GM18873 (cell line): ENCODE measurements around the gene PPP1R37.
A peak's percentile ranks its signal among the peaks of the same experiment; 100 is the strongest.

Experiments
- ATAC-seq: cut with Tn5 transposase; IDR thresholded peaks from one replicate; pipeline ENCODE4 v1.9.1; 2021; ENCODE audit warnings: mild to moderate bottlenecking, moderate library complexity, moderate number of reproducible peaks; ENCODE audit not compliant: unreplicated experiment, low FRiP score

Gene PPP1R37, protein sequence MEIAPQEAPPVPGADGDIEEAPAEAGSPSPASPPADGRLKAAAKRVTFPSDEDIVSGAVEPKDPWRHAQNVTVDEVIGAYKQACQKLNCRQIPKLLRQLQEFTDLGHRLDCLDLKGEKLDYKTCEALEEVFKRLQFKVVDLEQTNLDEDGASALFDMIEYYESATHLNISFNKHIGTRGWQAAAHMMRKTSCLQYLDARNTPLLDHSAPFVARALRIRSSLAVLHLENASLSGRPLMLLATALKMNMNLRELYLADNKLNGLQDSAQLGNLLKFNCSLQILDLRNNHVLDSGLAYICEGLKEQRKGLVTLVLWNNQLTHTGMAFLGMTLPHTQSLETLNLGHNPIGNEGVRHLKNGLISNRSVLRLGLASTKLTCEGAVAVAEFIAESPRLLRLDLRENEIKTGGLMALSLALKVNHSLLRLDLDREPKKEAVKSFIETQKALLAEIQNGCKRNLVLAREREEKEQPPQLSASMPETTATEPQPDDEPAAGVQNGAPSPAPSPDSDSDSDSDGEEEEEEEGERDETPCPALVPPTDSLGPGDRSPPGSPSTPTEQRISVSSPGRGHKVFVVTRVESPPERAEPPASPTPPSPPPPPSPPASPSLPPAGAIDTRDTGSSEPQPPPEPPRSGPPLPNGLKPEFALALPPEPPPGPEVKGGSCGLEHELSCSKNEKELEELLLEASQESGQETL

GRCh38 chr19:45092747-45093678, at the start of gene PPP1R37:
TSS of gene PPP1R37 (plus strand) at chr19:45093179. CDS start at chr19:45093326, 147 bp downstream.
- peak; percentile 36 for ATAC-seq

- no peak for ATAC-seq
These were observed 47.2 kb upstream of the PPP1R37 start for GRCh38 chr19:45045671-45046353.

DNA sequence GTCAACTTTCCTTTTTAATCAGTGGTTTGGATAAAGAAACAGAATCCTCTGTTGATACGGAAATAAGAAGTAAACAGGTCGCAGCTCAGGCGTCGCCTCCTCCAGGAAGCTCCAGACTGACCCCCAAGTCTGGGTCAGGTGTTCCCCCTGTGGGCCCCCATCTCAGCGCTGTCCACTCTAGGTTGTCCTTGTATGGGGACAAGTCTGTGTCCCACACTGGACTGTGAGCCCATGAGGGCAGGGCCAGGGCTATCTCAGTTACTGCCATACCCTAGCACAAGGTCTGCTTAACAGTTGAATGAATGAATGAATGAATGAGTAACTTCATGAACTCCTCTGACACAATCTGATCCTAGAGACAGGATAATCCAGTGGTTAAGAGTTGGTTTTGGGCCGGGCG, 46.6 kb upstream of the PPP1R37 start:
- no peak for ATAC-seq

GRCh38 chr19:45047188-45047797, 45.7 kb upstream of the PPP1R37 start:
- ATAC-seq, result no peak

GRCh38 chr19:45049073-45049736, 43.8 kb upstream of the PPP1R37 start:
- no peak for ATAC-seq

GRCh38 chr19:45050036-45050435, 42.9 kb upstream of the PPP1R37 start:
- ATAC-seq, result no peak

- ATAC-seq, result no peak
These were observed 40.9 kb upstream of the PPP1R37 start for GRCh38 chr19:45051929-45052579.

GRCh38 chr19:45056831-45057230, 36.1 kb upstream of the PPP1R37 start:
- no peak for ATAC-seq

DNA sequence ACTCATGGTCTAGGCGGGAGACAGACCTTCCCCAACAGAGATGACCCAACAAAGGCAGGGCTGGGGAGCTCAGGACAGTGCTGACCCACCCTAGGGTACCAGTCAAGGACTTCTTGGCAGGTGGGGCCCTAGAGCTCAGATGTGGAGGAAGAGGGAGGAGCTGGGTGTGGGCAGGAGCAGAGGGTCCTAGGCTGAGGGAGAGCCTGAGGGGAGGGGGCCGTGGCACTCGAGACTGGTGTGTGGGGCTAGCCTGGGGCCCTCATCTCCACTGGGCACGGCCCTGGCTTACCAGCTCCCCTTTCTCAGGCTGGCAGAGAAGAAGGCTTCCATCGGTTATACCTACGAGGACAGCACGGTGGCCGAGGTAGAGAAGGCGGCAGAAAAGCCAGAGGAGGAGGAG, 35.5 kb upstream of the PPP1R37 start:
- ATAC-seq, result no peak

GRCh38 chr19:45058622-45059159, 34.3 kb upstream of the PPP1R37 start:
- no peak for ATAC-seq

- no peak for ATAC-seq
These were observed 33.6 kb upstream of the PPP1R37 start for GRCh38 chr19:45059258-45059965.

GRCh38 chr19:45061965-45062364, 31.0 kb upstream of the PPP1R37 start:
- no peak for ATAC-seq

- ATAC-seq, result no peak
These were observed 28.9 kb upstream of the PPP1R37 start for GRCh38 chr19:45063851-45064801.

DNA sequence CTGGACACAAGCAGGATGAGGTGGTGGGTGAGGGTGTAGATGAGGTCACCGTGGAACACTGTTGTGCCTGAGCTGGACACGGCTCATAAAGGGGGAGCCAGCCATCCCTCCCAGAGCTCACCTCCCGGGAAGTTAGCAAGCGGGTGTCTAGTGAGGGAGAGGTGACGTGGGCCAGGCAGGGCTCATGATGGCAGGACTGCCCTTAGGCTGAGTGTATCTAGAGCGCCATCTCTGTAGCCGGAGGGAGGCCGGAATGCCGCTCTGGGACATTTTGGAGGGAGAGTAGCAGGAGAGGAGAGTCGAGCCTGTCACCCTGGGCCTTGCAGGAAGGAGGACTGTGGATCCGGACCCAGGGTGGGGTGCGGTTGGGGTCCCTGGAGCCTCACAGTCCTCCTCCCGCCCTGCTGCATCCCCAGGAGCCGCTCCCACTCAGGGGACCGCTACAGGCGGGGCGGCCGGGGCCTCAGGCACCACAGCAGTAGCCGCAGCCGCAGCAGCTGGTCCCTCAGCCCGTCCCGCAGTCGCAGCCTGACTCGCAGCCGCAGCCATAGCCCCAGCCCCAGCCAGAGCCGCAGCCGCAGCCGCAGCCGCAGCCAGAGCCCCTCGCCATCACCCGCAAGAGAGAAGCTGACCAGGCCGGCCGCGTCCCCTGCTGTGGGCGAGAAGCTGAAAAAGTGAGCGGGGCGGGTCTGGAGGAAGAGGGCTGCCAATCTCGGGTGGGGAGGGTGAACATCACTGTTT, 25.9 kb upstream of the PPP1R37 start:
- ATAC-seq, result no peak

- ATAC-seq, result no peak
These were observed 24.9 kb upstream of the PPP1R37 start for GRCh38 chr19:45068041-45068440.

GRCh38 chr19:45069056-45069455, 23.9 kb upstream of the PPP1R37 start:
- ATAC-seq, result no peak
